ENCODE results near the gene AMBRA1.
"Not testable (repeated sequence)": the region's sequence is repeated elsewhere in the genome, so short reads cannot be mapped to it uniquely, and the experiment has no call there.

The AMBRA1 gene

GRCh38 chr11:46520971-46521745 is 72.7 kb downstream of the AMBRA1 start:
- no peak for TF ChIP-seq CTCF (IDR thresholded peaks at IDR 0.05; ENCODE audit: insufficient read depth, missing control alignments)
- FAIRE-seq: no peak
- DNase-seq (ENCODE audit: insufficient read length, low spot score): no peak

- FAIRE-seq: no peak
- DNase-seq (ENCODE audit: insufficient read length, low spot score): no peak
- no peak for TF ChIP-seq CTCF (IDR thresholded peaks at IDR 0.05; ENCODE audit: insufficient read depth, missing control alignments)
These were observed 74.5 kb downstream of the AMBRA1 start for GRCh38 chr11:46519351-46519750.

- not testable (repeated sequence) for FAIRE-seq
These were observed 74.9 kb downstream of the AMBRA1 start for GRCh38 chr11:46518928-46519327.

GRCh38 chr11:46514370-46514769 is 79.5 kb downstream of the AMBRA1 start:
- DNase-seq (ENCODE audit: insufficient read length, low spot score) (no peak), FAIRE-seq (no peak)
- no peak for TF ChIP-seq CTCF (IDR thresholded peaks at IDR 0.05; ENCODE audit: insufficient read depth, missing control alignments)

More at GRCh38 chr11:46518928-46519327, 74.9 kb downstream of the AMBRA1 start:
- DNase-seq (ENCODE audit: insufficient read length, low spot score): not testable (repeated sequence)

- no peak for FAIRE-seq
- no peak for DNase-seq (ENCODE audit: insufficient read length, low spot score)
- TF ChIP-seq CTCF (IDR thresholded peaks at IDR 0.05; ENCODE audit: insufficient read depth, missing control alignments): no peak
These were observed 79.9 kb downstream of the AMBRA1 start for GRCh38 chr11:46513934-46514342.

GRCh38 chr11:46512261-46512881 is 81.5 kb downstream of the AMBRA1 start:
- DNase-seq (ENCODE audit: insufficient read length, low spot score): no peak
- FAIRE-seq: no peak
- no peak for TF ChIP-seq CTCF (IDR thresholded peaks at IDR 0.05; ENCODE audit: insufficient read depth, missing control alignments)

- FAIRE-seq: no peak
- no peak for DNase-seq (ENCODE audit: insufficient read length, low spot score)
- no peak for TF ChIP-seq CTCF (IDR thresholded peaks at IDR 0.05; ENCODE audit: insufficient read depth, missing control alignments)
These were observed 82.5 kb downstream of the AMBRA1 start for GRCh38 chr11:46511342-46511741.
